Ovary (tissue), 9 donors: ENCODE results near the gene BCL3. TPM values are rescaled to one million over a fixed set of nuclear protein-coding genes. Genes with fewer than 3 reads are reported as not detected.

Experiments used
- DNase-seq, 5 donors: peaks; one replicate each; pipeline ENCODE4 v3.0.0-alpha.2; 2019 to 2020
- H3K27ac ChIP-seq, 2 donors: fragments of 200-600 bp; one replicate each; pipeline versions ENCODE4 v1.5.1 to v1.8.0; 2019 to 2022
- H3K27me3 ChIP-seq: fragments of 200-600 bp; one replicate; pipeline ENCODE4 v1.8.0; 2022
- H3K36me3 ChIP-seq: fragments of 200-600 bp; sonication (generic); one replicate; pipeline ENCODE4 v1.5.1; 2019
- H3K4me1 ChIP-seq: one replicate; pipeline ENCODE4 v1.8.1; 2013; ENCODE audit warnings: mild to moderate bottlenecking, moderate library complexity; ENCODE audit not compliant: insufficient read depth
- H3K4me3 ChIP-seq: fragments of 200-600 bp; sonication (generic); one replicate; pipeline ENCODE4 v1.5.1; 2017
- H3K9me3 ChIP-seq, 2 donors: fragments of 200-600 bp in 1 of 2; sonication (generic) in 1 of 2; one replicate each; pipeline versions ENCODE4 v1.5.1 to v1.8.1; 2013 to 2019; ENCODE audit warnings: mild to moderate bottlenecking in 1 of 2, moderate library complexity in 1 of 2
- CTCF ChIP-seq, 3 donors: fragments of 450-650 bp in 2 of 3; fragments of 200-600 bp in 1 of 3; IDR thresholded peaks; one replicate each; pipeline versions ENCODE4 v1.5.1 to v1.8.0; 2016 to 2022; ENCODE audit warnings: antibody characterized with exemption in 3 of 3, mild to moderate bottlenecking in 1 of 3
- EP300 ChIP-seq: sonication (generic); formaldehyde crosslinking; IDR thresholded peaks from one replicate; pipeline ENCODE4 v1.6.1; 2017; ENCODE audit warnings: antibody characterized with exemption
- POLR2A ChIP-seq: fragments of 450-650 bp; IDR thresholded peaks from one replicate; pipeline ENCODE4 v1.6.1; 2017; ENCODE audit warnings: antibody characterized with exemption, mild to moderate bottlenecking, moderate library complexity
- WGBS, 3 donors: extraction: QIAGEN DNeasy Blood & Tissue Kit in 1 of 3; methylation state at CpG; one replicate each; pipeline versions ENCODE4 v1.1.5 to v1.1.7; 2013 to 2017; 5-methylcytosine and 5-hydroxymethylcytosine counted together
- intact Hi-C, 4 donors: fragments of 100-400 bp; cut with DNase I; formaldehyde crosslinking; loops; one replicate each; pipeline versions ENCODE4 v1.11.0 to v1.15.1; 2022 to 2023
- polyA plus RNA-seq, 2 donors: library from polyadenylated mRNA; stranded (reverse); fragments of 200-250 nt in 1 of 2; fragments of 350-450 nt in 1 of 2; fragmentation: Illumina TruSeq in 1 of 2; extraction: RNeasy Lipid Tissue Mini Kit (QIAGEN cat#74804) in 1 of 2; gene quantifications; one replicate each; pipeline ENCODE4 v1.2.3, GENCODE V29; 2013 to 2014
- total RNA-seq, 7 donors: library from RNA; depleted of rRNA in 2 of 7; stranded (reverse); fragments of >200 nt in 2 of 7; fragmentation: NEBNext Ultra II Directional in 3 of 7; extraction: Animal tissue kit (Norgen Biotek cat#: 25700) in 3 of 7; gene quantifications; one replicate each; pipeline versions ENCODE4 v1.1.0 to v1.2.4, GENCODE V29; 2016 to 2023
- donor health status: DM: no; HTN: no; CAD: no; lungs with moderate emphysema.
- donor health status: DM: no; HTN: no; CAD: no.
- donor health status: Bipolar disorder and iron deficiency.
- donor health status: DM: yes; HTN: yes; CAD: no.
- donor health status: DM: no; HTN: no; CAD: no.
- donor health status: DM: yes; HTN: yes; CAD: no.

BCL3 gene
- total and polyA plus RNA-seq, 9 donors: 3.2 to 141 (median 43.4) TPM

GRCh38 chr19:44738136-44738535, 10.4 kb upstream of the BCL3 start:
- TF ChIP-seq EP300: no peak
- TF ChIP-seq POLR2A: no peak
- TF ChIP-seq CTCF (IDR thresholded peaks at IDR 0.05): no peak
- no peak for DNase-seq
- H3K4me3 ChIP-seq: no peak overlapping the region
- no peaks in the 10 kb centered on the region for H3K27me3 ChIP-seq
- intact Hi-C loops: no loop called here
- WGBS, 3 donors: 63 to 73% (median 70%) methylated on average over 2 of the region's 2 CpGs
- peak overlapping the region in 1 of 2 donors; percentile 17 for H3K27ac ChIP-seq
- H3K36me3 ChIP-seq: no peaks in the 10 kb centered on the region
- H3K4me1 ChIP-seq: peaks cover 9% of the 10 kb centered on the region
- no peaks in the 10 kb centered on the region for H3K9me3 ChIP-seq

GRCh38 chr19:44738603-44739558, 9.6 kb upstream of the BCL3 start:
- 63 to 69% (median 65%) methylated on average over 11 of the region's 11 CpGs for WGBS, 3 donors
- TF ChIP-seq POLR2A: no peak
- TF ChIP-seq EP300: no peak
- TF ChIP-seq CTCF (IDR thresholded peaks at IDR 0.05): no peak
- peak overlapping the region in 1 of 2 donors; percentile 17 for H3K27ac ChIP-seq
- intact Hi-C loops: no loop called here
- no peaks in the 10 kb centered on the region for H3K36me3 ChIP-seq
- H3K4me1 ChIP-seq: peaks cover 9% of the 10 kb centered on the region
- H3K9me3 ChIP-seq: no peaks in the 10 kb centered on the region
- H3K27me3 ChIP-seq: no peaks in the 10 kb centered on the region
- H3K4me3 ChIP-seq: no peak overlapping the region
- DNase-seq: peak in 2 of 5 donors; percentile 30 to 31

GRCh38 chr19:44740351-44740824, 8.1 kb upstream of the BCL3 start:
- WGBS, 3 donors: 53 to 64% (median 57%) methylated on average over 3 of the region's 3 CpGs
- no peaks in the 10 kb centered on the region for H3K27me3 ChIP-seq
- TF ChIP-seq POLR2A: no peak
- no peak for TF ChIP-seq CTCF (IDR thresholded peaks at IDR 0.05)
- TF ChIP-seq EP300: no peak
- DNase-seq: peak in 1 of 5 donors; percentile 38
- intact Hi-C loops: no loop called here
- no peaks in the 10 kb centered on the region for H3K9me3 ChIP-seq
- H3K36me3 ChIP-seq: no peaks in the 10 kb centered on the region
- no peak overlapping the region for H3K4me3 ChIP-seq
- peaks cover 18% of the 10 kb centered on the region for H3K4me1 ChIP-seq
- peak overlapping the region in 1 of 2 donors; percentile 85 for H3K27ac ChIP-seq

GRCh38 chr19:44741258-44741731, 7.2 kb upstream of the BCL3 start:
- intact Hi-C loops: no loop called here
- no peaks in the 10 kb centered on the region for H3K36me3 ChIP-seq
- H3K27ac ChIP-seq: peak overlapping the region; percentile 37 to 85
- no peak for DNase-seq
- H3K4me1 ChIP-seq: peaks cover 18% of the 10 kb centered on the region
- no peak for TF ChIP-seq EP300
- no peak for TF ChIP-seq CTCF (IDR thresholded peaks at IDR 0.05)
- TF ChIP-seq POLR2A: no peak
- no peaks in the 10 kb centered on the region for H3K27me3 ChIP-seq
- no peak overlapping the region for H3K4me3 ChIP-seq
- 40 to 46% (median 40%) methylated on average over 6 of the region's 6 CpGs for WGBS, 3 donors
- no peaks in the 10 kb centered on the region for H3K9me3 ChIP-seq
